IMR-90 (cell line): Measurements from ENCODE around the gene EFCAB10. TPM values are rescaled to one million over a fixed set of nuclear protein-coding genes. Genes with fewer than 3 reads are reported as not detected.
A peak's percentile ranks its signal among the peaks of the same experiment; 100 is the strongest.

ENCODE experiments used
- ATAC-seq: fragments of 200-7000 bp; cut with Tn5 transposase; 2 replicates; pipeline ENCODE4 v1.9.1; 2020; ENCODE audit warnings: low read depth, mild to moderate bottlenecking, moderate library complexity
- BruUV-seq: library from RNA; stranded (reverse); fragments of 400-500 nt; replicated peaks from 2 replicates; lab custom pipeline; 2021; lab: Mats Ljungman, UMichigan
- CTCF ChIA-PET: fragments of 300-600 bp; formaldehyde crosslinking; extraction: SDS; loops from one replicate; lab custom pipeline; 2021; ENCODE audit warnings: antibody characterized with exemption; lab: Yijun Ruan, JAX
- POLR2A ChIA-PET: fragments of 300-600 bp; sonication (Branson Sonifier 250); formaldehyde crosslinking; loops from one replicate; lab custom pipeline; 2022; ENCODE audit warnings: antibody characterized with exemption; ENCODE audit not compliant: unreplicated experiment; lab: Charles Lee
- DNase-seq: peaks from one replicate; pipeline ENCODE4 v3.0.0; 2013
- H2AFZ ChIP-seq: replicated peaks from 2 replicates; pipeline ENCODE3; 2013; ENCODE audit warnings: low read length, mild to moderate bottlenecking; ENCODE audit not compliant: poor library complexity
- H2AK5ac ChIP-seq: 2 replicates; pipeline ENCODE4 v1.6.1; 2013; ENCODE audit warnings: low read depth, low read length, inconsistent platforms
- H2AK9ac ChIP-seq: replicated peaks from 2 replicates; pipeline ENCODE3; 2013; ENCODE audit warnings: mild to moderate bottlenecking, low read depth, low read length, moderate library complexity; ENCODE audit not compliant: poor library complexity
- H2BK120ac ChIP-seq: 2 replicates; pipeline ENCODE4 v1.6.1; 2013; ENCODE audit warnings: low read depth, low read length, inconsistent platforms
- H2BK15ac ChIP-seq: 3 replicates; pipeline ENCODE4 v1.6.1; 2013; ENCODE audit warnings: low read depth, low read length, inconsistent platforms
- H2BK20ac ChIP-seq: 2 replicates; pipeline ENCODE4 v1.6.1; 2013; ENCODE audit warnings: low read depth, mild to moderate bottlenecking, inconsistent platforms, low read length, moderate library complexity
- H2BK5ac ChIP-seq: 2 replicates; pipeline ENCODE4 v1.6.1; 2013; ENCODE audit warnings: mild to moderate bottlenecking, low read depth, low read length, inconsistent platforms; ENCODE audit not compliant: poor library complexity, severe bottlenecking
- H3K14ac ChIP-seq: replicated peaks from 2 replicates; pipeline ENCODE4 v1.6.1; 2013; ENCODE audit warnings: low read depth, low read length, inconsistent platforms
- H3K18ac ChIP-seq: 2 replicates; pipeline ENCODE4 v1.6.1; 2013; ENCODE audit warnings: low read depth, low read length, control low read depth
- H3K23ac ChIP-seq: 2 replicates; pipeline ENCODE4 v1.6.1; 2013; ENCODE audit warnings: low read depth, low read length, inconsistent platforms
- H3K27ac ChIP-seq: 2 replicates; pipeline ENCODE4 v1.5.1; 2013; ENCODE audit warnings: mild to moderate bottlenecking, control low read depth, low read length; ENCODE audit not compliant: insufficient read depth
- H3K27me3 ChIP-seq: 2 replicates; pipeline ENCODE4 v1.6.1; 2013; ENCODE audit warnings: low read length; ENCODE audit not compliant: control insufficient read depth, insufficient read depth
- H3K36me3 ChIP-seq: 2 replicates; pipeline ENCODE4 v1.6.1; 2013; ENCODE audit warnings: low read length, mixed read lengths; ENCODE audit not compliant: control insufficient read depth, insufficient read depth
- H3K4ac ChIP-seq: 2 replicates; pipeline ENCODE4 v1.6.1; 2013; ENCODE audit warnings: low read depth, low read length, inconsistent platforms
- H3K4me1 ChIP-seq: 2 replicates; pipeline ENCODE4 v1.6.1; 2013; ENCODE audit warnings: low read length, mixed read lengths; ENCODE audit not compliant: control insufficient read depth, insufficient read depth
- H3K4me2 ChIP-seq: 2 replicates; pipeline ENCODE4 v1.6.1; 2013; ENCODE audit warnings: low read depth, mild to moderate bottlenecking, control low read depth, low read length, moderate library complexity
- H3K4me3 ChIP-seq: 2 replicates; pipeline ENCODE4 v1.5.1; 2013; ENCODE audit warnings: low read depth, mild to moderate bottlenecking, control low read depth, low read length, moderate library complexity; ENCODE audit not compliant: insufficient read depth
- H3K56ac ChIP-seq: 2 replicates; pipeline ENCODE4 v1.6.1; 2013; ENCODE audit warnings: low read length, inconsistent platforms; ENCODE audit not compliant: insufficient read depth; ENCODE audit errors: extremely low read depth
- H3K79me1 ChIP-seq, 2 experiments: 2 replicates each; pipeline ENCODE4 v1.6.1; 2013; ENCODE audit warnings: low read length in 2 of 2, inconsistent platforms in 1 of 2, low read depth in 1 of 2
- H3K9ac ChIP-seq: 2 replicates; pipeline ENCODE4 v1.6.1; 2013; ENCODE audit warnings: low read depth, low read length, control low read depth
- H3K9me1 ChIP-seq: 2 replicates; pipeline ENCODE4 v1.6.1; 2013; ENCODE audit warnings: low read length, inconsistent platforms; ENCODE audit not compliant: insufficient read depth
- H3K9me3 ChIP-seq: 2 replicates; pipeline ENCODE4 v1.6.1; 2013; ENCODE audit warnings: low read length; ENCODE audit not compliant: control insufficient read depth, insufficient read depth
- H4K20me1 ChIP-seq: 2 replicates; pipeline ENCODE4 v1.6.1; 2013; ENCODE audit warnings: low read length, inconsistent platforms; ENCODE audit not compliant: insufficient read depth
- H4K5ac ChIP-seq: 2 replicates; pipeline ENCODE4 v1.6.1; 2013; ENCODE audit warnings: mild to moderate bottlenecking, low read depth, low read length, control low read depth
- H4K8ac ChIP-seq, 2 experiments: 2 replicates each; pipeline ENCODE4 v1.6.1; 2013; ENCODE audit warnings: low read depth in 2 of 2, low read length in 2 of 2, control low read depth in 1 of 2, inconsistent platforms in 1 of 2
- H4K91ac ChIP-seq: 2 replicates; pipeline ENCODE4 v1.6.1; 2013; ENCODE audit warnings: low read depth, low read length, inconsistent platforms; ENCODE audit not compliant: insufficient read depth
- CTCF ChIP-seq: conservative IDR thresholded peaks from 2 replicates; pipeline ENCODE4 v1.5.1; 2012; ENCODE audit warnings: mild to moderate bottlenecking, low read depth, low read length, improper control_type of control experiment
- ELK1 ChIP-seq: fragments of 150-350 bp; IDR thresholded peaks from 2 replicates; pipeline ENCODE4 v1.6.1; 2016; ENCODE audit warnings: low read depth, mild to moderate bottlenecking, low read length, moderate library complexity, borderline replicate concordance
- MAZ ChIP-seq: IDR thresholded peaks from 2 replicates; pipeline ENCODE4 v1.6.1; 2012; ENCODE audit warnings: low read depth, mild to moderate bottlenecking, low read length, improper control_type of control experiment, moderate library complexity, borderline replicate concordance
- POLR2A ChIP-seq: IDR thresholded peaks from 2 replicates; pipeline ENCODE4 v1.6.1; 2012; ENCODE audit warnings: mild to moderate bottlenecking, low read depth, low read length
- dilution Hi-C: fragments of 300-500 bp; cut with HindIII; formaldehyde crosslinking; loops from one replicate; pipeline ENCODE4 v1.14.3; 2018; ENCODE audit warnings: low sequenced_read_pairs; ENCODE audit not compliant: unreplicated experiment
- in situ Hi-C: fragments of 300-500 bp; cut with MboI; formaldehyde crosslinking; loops from 3 replicates; pipeline ENCODE4 v1.14.3; 2019; ENCODE audit warnings: low sequenced_read_pairs, inconsistent platforms, mixed read lengths
- intact Hi-C: fragments of 100-400 bp; cut with micrococcal nuclease; formaldehyde crosslinking; loops from 2 replicates; pipeline ENCODE4 v1.10.0; 2022
- polyA plus RNA-seq, 3 experiments: library from polyadenylated mRNA; depleted of rRNA; stranded (reverse); fragments of >200 nt; gene quantifications; 2 replicates each; pipeline ENCODE4 v1.2.3, GENCODE V29; 2012; ENCODE audit warnings: low replicate concordance in 1 of 3
- total RNA-seq: library from RNA; depleted of rRNA; stranded (reverse); fragments of >200 nt; gene quantifications from 2 replicates; pipeline ENCODE4 v1.2.3, GENCODE V29; 2012

Gene EFCAB10
- total and polyA plus RNA-seq, 2 of the 4 experiments (the other 2 are of a cell fraction): not detected

GRCh38 chr7:105578496-105578895 lies 2.8 kb downstream of the EFCAB10 start:
- BruUV-seq: no TSS peak
- H3K27me3 ChIP-seq: no peaks in the 10 kb centered on the region
- no peak overlapping the region for H3K4me3 ChIP-seq
- no peak overlapping the region for H3K14ac ChIP-seq
- in situ Hi-C loops (no loop called here), intact Hi-C loops (no loop called here), dilution Hi-C loops (no loop called here)
- CTCF ChIA-PET: no interaction called here
- no peaks in the 10 kb centered on the region for H3K79me1 ChIP-seq
- H2BK15ac ChIP-seq: no peak overlapping the region
- no peaks in the 10 kb centered on the region for H3K9me1 ChIP-seq
- ATAC-seq: no peak
- H3K23ac ChIP-seq: no peak overlapping the region
- no peak overlapping the region for H3K27ac ChIP-seq
- H3K56ac ChIP-seq: no peak overlapping the region
- H3K4ac ChIP-seq: no peak overlapping the region
- no peak overlapping the region for H4K91ac ChIP-seq
- H4K20me1 ChIP-seq: no peaks in the 10 kb centered on the region
- no peak overlapping the region for H3K4me2 ChIP-seq
- H3K18ac ChIP-seq: no peak overlapping the region
- no peak overlapping the region for H3K9ac ChIP-seq
- no peak overlapping the region for H2BK20ac ChIP-seq
- H2BK120ac ChIP-seq: no peak overlapping the region
- peak; percentile 6 for DNase-seq
- no peak overlapping the region for H2AK9ac ChIP-seq
- H2AK5ac ChIP-seq: no peak overlapping the region
- H3K4me1 ChIP-seq: no peaks in the 10 kb centered on the region
- no peak overlapping the region for H2BK5ac ChIP-seq
- H3K36me3 ChIP-seq: no peaks in the 10 kb centered on the region
- no peak overlapping the region for H4K8ac ChIP-seq
- H3K9me3 ChIP-seq: peaks cover 2% of the 10 kb centered on the region; the same call in 1 of the 2 replicates
- no peak overlapping the region for H2AFZ ChIP-seq
- POLR2A ChIA-PET: no interaction called here
- no peak for TF ChIP-seq ELK1
- TF ChIP-seq CTCF: no peak
- TF ChIP-seq MAZ: no peak
- no peak for TF ChIP-seq POLR2A
- no peak overlapping the region for H4K5ac ChIP-seq
